Mesothelial cell of epicardium (in vitro differentiated cells): ENCODE measurements around the gene TTF1. TPM values are rescaled to one million over a fixed set of nuclear protein-coding genes. Genes with fewer than 3 reads are reported as not detected.
"Not testable (repeated sequence)": the region's sequence is repeated elsewhere in the genome, so short reads cannot be mapped to it uniquely, and the experiment has no call there.

Source experiments
- DNase-seq, 2 experiments: peaks; one replicate each; pipeline ENCODE4 v3.0.0; 2021; ENCODE audit warnings: low spot score in 2 of 2; ENCODE audit not compliant: unreplicated experiment in 2 of 2
- H3K27ac Mint-ChIP-seq: 2 replicates; pipeline ENCODE4 v1.8.0; 2021; ENCODE audit warnings: mixed read lengths
- H3K27me3 Mint-ChIP-seq: 2 replicates; pipeline ENCODE4 v1.8.0; 2021; ENCODE audit warnings: low read depth, mixed read lengths
- H3K36me3 Mint-ChIP-seq: 2 replicates; pipeline ENCODE4 v1.8.0; 2021; ENCODE audit warnings: mixed read lengths
- H3K4me1 Mint-ChIP-seq: 2 replicates; pipeline ENCODE4 v1.8.0; 2021; ENCODE audit warnings: mixed read lengths
- H3K4me3 Mint-ChIP-seq: 2 replicates; pipeline ENCODE4 v1.8.0; 2021; ENCODE audit warnings: mild to moderate bottlenecking, moderate library complexity, mixed read lengths
- H3K9me3 Mint-ChIP-seq: 2 replicates; pipeline ENCODE4 v1.8.0; 2021; ENCODE audit warnings: mixed read lengths
- CTCF ChIP-seq: fragments of 200-600 bp; sonication (generic); IDR thresholded peaks from one replicate; pipeline ENCODE4 v1.5.0; 2021; ENCODE audit warnings: antibody characterized with exemption; ENCODE audit not compliant: unreplicated experiment
- total RNA-seq: library from RNA; stranded (reverse); gene quantifications from 3 replicates; pipeline ENCODE4 v1.2.1, GENCODE V29; 2021

The TTF1 gene
- total RNA-seq, 1 donor from 2014 or later, result 14.1 TPM

- Mint-ChIP-seq H3K4me3 (no peak overlapping the region), H3K4me1 (no peaks in the 10 kb centered on the region), H3K9me3 (no peaks in the 10 kb centered on the region), H3K36me3 (peaks cover 41% of the 10 kb centered on the region), H3K27ac (no peak overlapping the region), H3K27me3 (no peaks in the 10 kb centered on the region)
- DNase-seq, result no peak
- TF ChIP-seq CTCF, result no peak
Observed at GRCh38 chr9:132384376-132384775, 22.3 kb downstream of the TTF1 start.

GRCh38 chr9:132383462-132383883 lies 23.2 kb downstream of the TTF1 start:
- no peak overlapping the region for H3K4me3 Mint-ChIP-seq
- TF ChIP-seq CTCF, result no peak
- no peaks in the 10 kb centered on the region for H3K27me3 Mint-ChIP-seq
- H3K36me3 Mint-ChIP-seq, result peaks cover 40% of the 10 kb centered on the region
- H3K27ac Mint-ChIP-seq, result no peak overlapping the region
- DNase-seq, result no peak
- H3K4me1 Mint-ChIP-seq, result no peaks in the 10 kb centered on the region
- no peaks in the 10 kb centered on the region for H3K9me3 Mint-ChIP-seq

DNA sequence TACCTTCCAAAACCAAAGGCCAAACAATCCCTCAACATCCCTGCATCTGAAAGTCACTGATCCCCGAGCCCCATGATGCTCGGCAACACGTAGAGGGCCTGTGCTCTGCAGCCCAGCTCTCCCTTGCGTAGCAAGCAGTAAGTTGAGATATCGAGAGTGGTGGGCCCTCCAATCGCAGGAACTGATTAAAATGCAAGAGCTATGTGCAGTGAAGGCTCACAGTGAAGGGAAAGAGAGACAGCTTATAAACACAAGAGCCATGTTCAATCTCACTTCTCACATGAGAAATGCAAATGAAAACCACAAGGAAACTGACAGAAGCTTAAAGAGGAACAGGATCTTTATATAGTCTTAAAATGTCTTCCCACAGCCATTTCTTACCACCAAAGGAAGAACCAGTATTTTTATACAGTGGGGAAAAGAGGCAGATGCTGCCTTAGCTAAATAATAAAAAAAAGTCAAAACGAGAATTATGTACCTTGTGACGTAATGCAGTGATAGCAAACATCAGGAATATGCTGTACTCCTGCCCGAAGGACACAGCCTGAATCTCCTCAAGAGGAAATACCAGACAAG lies 24.6 kb downstream of the TTF1 start:
- Mint-ChIP-seq H3K4me1 (no peaks in the 10 kb centered on the region), H3K27ac (no peak overlapping the region), H3K4me3 (no peak overlapping the region), H3K36me3 (peaks cover 31% of the 10 kb centered on the region), H3K27me3 (no peaks in the 10 kb centered on the region), H3K9me3 (no peaks in the 10 kb centered on the region)
- no peak for TF ChIP-seq CTCF
- DNase-seq, result no peak

DNA sequence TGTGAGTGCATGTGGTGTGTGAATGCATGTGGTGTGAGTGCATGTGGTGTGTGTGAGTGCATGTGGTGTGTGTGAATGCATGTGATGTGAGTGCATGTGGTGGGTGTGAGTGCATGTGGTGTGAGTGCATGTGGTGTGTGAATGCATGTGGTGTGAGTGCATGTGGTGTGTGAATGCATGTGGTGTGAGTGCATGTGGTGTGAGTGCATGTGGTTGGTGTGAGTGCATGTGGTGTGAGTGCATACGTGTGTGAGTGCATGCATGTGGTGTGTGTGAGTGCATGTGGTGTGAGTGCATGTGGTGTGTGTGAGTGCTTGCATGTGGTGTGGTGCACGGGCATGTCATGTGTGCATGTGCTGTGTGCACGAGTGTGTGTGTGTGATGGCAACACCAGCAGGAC lies 28.2 kb downstream of the TTF1 start:
- not testable (repeated sequence) for H3K27ac Mint-ChIP-seq, H3K9me3 Mint-ChIP-seq, H3K27me3 Mint-ChIP-seq, H3K4me3 Mint-ChIP-seq, H3K4me1 Mint-ChIP-seq, DNase-seq
- peaks cover 34% of the 10 kb centered on the region for H3K36me3 Mint-ChIP-seq

DNA sequence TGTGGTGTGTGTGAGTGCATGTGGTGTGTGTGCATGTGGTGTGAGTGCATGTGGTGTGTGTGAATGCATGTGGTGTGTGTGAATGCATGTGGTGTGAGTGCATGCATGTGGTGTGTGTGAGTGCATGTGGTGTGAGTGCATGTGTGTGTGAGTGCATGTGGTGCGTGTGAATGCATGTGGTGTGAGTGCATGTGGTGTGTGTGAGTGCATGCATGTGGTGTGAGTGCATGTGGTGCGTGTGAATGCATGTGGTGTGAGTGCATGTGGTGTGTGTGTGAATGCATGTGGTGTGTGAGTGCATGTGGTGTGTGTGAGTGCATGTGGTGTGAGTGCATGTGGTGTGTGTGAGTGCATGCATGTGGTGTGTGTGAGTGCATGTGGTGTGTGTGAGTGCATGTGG lies 28.9 kb downstream of the TTF1 start:
- not testable (repeated sequence) for H3K4me3 Mint-ChIP-seq, H3K4me1 Mint-ChIP-seq, DNase-seq, H3K9me3 Mint-ChIP-seq, H3K27me3 Mint-ChIP-seq, H3K27ac Mint-ChIP-seq
- H3K36me3 Mint-ChIP-seq, result peaks cover 29% of the 10 kb centered on the region

GRCh38 chr9:132372177-132373095 lies 34.2 kb downstream of the TTF1 start:
- Mint-ChIP-seq H3K9me3 (no peaks in the 10 kb centered on the region), H3K4me1 (peaks cover 8% of the 10 kb centered on the region), H3K36me3 (peaks cover 13% of the 10 kb centered on the region), H3K27ac (no peak overlapping the region), H3K27me3 (no peaks in the 10 kb centered on the region), H3K4me3 (no peak overlapping the region)
- DNase-seq, result no peak
- no peak for TF ChIP-seq CTCF
